Activated CD8-positive, alpha-beta T cell treated with anti-CD3 and anti-CD28 coated beads for 36 hours (primary cell): ENCODE data around the gene DUS1L. TPM values are rescaled to one million over a fixed set of nuclear protein-coding genes. Genes with fewer than 3 reads are reported as not detected.

Source experiments
- ATAC-seq: fragments of 200-7000 bp; cut with Tn5 transposase; one replicate; pipeline ENCODE4 v1.10.0; 2021; ENCODE audit warnings: mild to moderate bottlenecking, moderate library complexity
- CTCF ChIA-PET: fragments of 350-600 bp; sonication (Branson Sonifier 250); formaldehyde crosslinking; loops from one replicate; lab custom pipeline; 2021; ENCODE audit warnings: antibody characterized with exemption; lab: Charles Lee
- POLR2A ChIA-PET: fragments of 350-600 bp; sonication (Branson Sonifier 250); formaldehyde crosslinking; loops from one replicate; lab custom pipeline; 2021; ENCODE audit warnings: antibody characterized with exemption; lab: Charles Lee
- DNase-seq: peaks from one replicate; pipeline ENCODE4 v3.0.0-alpha.2; 2020
- H3K27ac Mint-ChIP-seq: one replicate; pipeline ENCODE4 v1.8.0; 2021; ENCODE audit warnings: mild to moderate bottlenecking, mixed read lengths
- H3K27me3 Mint-ChIP-seq: one replicate; pipeline ENCODE4 v1.8.0; 2021; ENCODE audit warnings: mixed read lengths
- H3K36me3 Mint-ChIP-seq: one replicate; pipeline ENCODE4 v1.8.0; 2021; ENCODE audit warnings: low read depth, mixed read lengths
- H3K4me1 Mint-ChIP-seq: one replicate; pipeline ENCODE4 v1.8.0; 2021; ENCODE audit warnings: low read depth, mixed read lengths
- H3K4me3 Mint-ChIP-seq: one replicate; pipeline ENCODE4 v1.8.0; 2021; ENCODE audit warnings: mild to moderate bottlenecking, moderate library complexity, mixed read lengths
- H3K9me3 Mint-ChIP-seq: one replicate; pipeline ENCODE4 v1.8.0; 2021; ENCODE audit warnings: mixed read lengths
- intact Hi-C: fragments of 100-400 bp; cut with micrococcal nuclease; formaldehyde crosslinking; loops from one replicate; pipeline ENCODE4 v1.10.0; 2022
- total RNA-seq, 2 experiments: library from RNA; stranded (reverse); gene quantifications; one replicate each; pipeline ENCODE4 v1.2.3, GENCODE V29; 2021
- TF ChIP-seq, protein P1 (sequence below): fragments of 200-600 bp; IDR thresholded peaks from one replicate; pipeline ENCODE4 v1.8.0; 2022; ENCODE audit warnings: antibody characterized with exemption, mild to moderate bottlenecking

The DUS1L gene
- total RNA-seq, 2 experiments from 2014 or later, result 139 to 140 TPM

DNA sequence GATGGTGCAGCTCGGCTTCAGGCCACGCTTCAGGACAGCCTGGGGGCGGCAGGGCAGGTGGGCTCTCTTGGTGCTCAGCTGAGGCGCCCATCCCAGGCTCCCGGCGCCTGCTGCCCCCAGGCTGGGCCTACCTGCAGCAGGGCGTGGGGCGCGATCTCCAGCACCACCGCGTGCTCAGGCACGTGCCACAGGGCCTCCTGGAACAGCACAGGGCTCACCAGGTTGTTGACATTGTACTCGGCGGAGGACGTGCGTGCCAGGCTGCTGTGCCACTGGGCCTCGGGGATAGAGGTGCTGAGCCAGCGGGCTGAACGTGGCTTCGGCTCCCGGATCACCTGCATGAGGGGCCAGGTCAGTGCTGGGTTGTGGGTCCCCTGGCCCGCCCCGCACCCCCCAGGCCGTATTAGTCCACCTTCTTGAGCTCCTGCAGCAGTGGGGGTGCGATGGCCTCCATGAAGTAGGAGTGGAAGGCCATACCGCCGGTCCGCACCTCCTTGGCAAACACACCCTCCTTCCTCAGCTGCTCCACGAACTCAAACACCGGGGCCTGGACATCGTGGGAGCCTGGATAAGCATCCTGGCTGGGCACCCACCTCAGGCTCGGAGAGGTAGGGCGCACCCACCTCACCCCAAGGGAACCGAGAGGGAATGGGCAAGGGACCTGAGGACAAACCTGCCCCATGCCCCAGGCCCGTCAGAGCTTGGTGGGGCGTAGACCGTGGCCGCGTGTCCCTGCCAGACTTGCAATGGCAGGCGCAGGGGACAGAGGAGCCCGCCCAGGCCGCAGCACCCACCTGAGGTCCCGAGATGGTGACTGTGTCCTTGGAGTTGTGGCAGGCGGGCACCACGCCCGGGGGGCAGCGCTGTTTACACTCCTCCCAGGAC, 23.5 kb upstream of the DUS1L start:
- CTCF ChIA-PET, result no interaction called here
- intact Hi-C loops, result no loop called here
- no peaks in the 10 kb centered on the region for H3K9me3 Mint-ChIP-seq
- POLR2A ChIA-PET, result interaction anchor here (1.0 to 3.6 kb wide), 6 partner anchors 8 to 65 kb away, joined by 3 to 18 read pairs (median 6); no protein-coding TSS in a partner anchor
- TF ChIP-seq, protein P1, sequence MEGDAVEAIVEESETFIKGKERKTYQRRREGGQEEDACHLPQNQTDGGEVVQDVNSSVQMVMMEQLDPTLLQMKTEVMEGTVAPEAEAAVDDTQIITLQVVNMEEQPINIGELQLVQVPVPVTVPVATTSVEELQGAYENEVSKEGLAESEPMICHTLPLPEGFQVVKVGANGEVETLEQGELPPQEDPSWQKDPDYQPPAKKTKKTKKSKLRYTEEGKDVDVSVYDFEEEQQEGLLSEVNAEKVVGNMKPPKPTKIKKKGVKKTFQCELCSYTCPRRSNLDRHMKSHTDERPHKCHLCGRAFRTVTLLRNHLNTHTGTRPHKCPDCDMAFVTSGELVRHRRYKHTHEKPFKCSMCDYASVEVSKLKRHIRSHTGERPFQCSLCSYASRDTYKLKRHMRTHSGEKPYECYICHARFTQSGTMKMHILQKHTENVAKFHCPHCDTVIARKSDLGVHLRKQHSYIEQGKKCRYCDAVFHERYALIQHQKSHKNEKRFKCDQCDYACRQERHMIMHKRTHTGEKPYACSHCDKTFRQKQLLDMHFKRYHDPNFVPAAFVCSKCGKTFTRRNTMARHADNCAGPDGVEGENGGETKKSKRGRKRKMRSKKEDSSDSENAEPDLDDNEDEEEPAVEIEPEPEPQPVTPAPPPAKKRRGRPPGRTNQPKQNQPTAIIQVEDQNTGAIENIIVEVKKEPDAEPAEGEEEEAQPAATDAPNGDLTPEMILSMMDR, result no peak
- H3K36me3 Mint-ChIP-seq, result peaks cover 20% of the 10 kb centered on the region
- no peak for ATAC-seq
- no peaks in the 10 kb centered on the region for H3K27me3 Mint-ChIP-seq
- no peak for DNase-seq
- H3K27ac Mint-ChIP-seq, result no peak overlapping the region
- no peaks in the 10 kb centered on the region for H3K4me1 Mint-ChIP-seq
- H3K4me3 Mint-ChIP-seq, result no peak overlapping the region

DNA sequence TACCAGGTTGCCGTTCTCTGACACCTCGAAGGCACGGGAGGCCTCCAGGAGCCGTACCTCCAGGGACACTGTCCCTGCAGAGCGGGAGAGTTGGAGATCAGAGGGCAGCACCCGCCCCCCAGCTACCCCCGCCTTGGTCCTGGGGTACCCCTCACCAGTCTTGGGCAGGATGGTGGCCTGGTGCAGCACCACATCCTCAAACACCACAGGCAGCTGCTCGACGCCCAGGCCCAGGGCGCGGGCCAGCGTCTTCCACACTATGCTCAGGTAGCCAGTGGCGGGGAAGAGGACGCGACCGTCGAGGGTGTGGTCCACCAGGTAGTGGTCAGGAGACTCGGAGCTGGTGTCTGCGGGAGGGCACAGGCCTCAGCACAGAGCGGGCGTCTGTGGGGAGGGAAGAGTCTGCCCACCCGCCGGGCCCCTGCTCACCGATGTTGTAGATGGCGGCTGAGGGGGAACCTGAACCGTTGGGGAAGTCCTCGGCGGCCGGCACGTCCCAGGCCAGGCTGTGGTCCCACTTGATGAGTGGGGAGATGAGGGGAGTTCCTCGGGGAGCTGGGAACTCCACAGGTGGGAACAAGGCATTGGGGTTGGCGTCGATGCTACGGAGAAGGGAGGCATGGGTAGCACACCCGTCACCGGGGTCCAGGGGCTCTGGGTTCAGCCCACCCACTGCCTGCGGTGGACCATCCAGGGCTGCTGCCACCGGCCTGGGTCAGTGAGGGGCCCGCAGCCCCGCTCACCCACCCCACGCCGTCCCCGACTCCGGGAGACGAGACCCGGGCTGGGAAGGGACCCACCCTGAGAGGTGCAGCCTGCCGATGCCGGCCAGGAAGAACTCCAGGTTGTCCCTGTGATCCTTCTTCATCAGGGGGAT, 22.6 kb upstream of the DUS1L start:
- ATAC-seq (no peak), DNase-seq (no peak)
- TF ChIP-seq, protein P1, result no peak
- ChIA-PET POLR2A (interaction anchor here (1.0 to 3.6 kb wide), 8 partner anchors 8 to 29 kb away, joined by 3 to 18 read pairs (median 6); partner anchors contain the start of gene DUS1L), CTCF (no interaction called here)
- no peaks in the 10 kb centered on the region for H3K27me3 Mint-ChIP-seq
- H3K9me3 Mint-ChIP-seq, result no peaks in the 10 kb centered on the region
- H3K4me3 Mint-ChIP-seq, result no peak overlapping the region
- intact Hi-C loops, result no loop called here
- no peak overlapping the region for H3K27ac Mint-ChIP-seq
- H3K4me1 Mint-ChIP-seq, result no peaks in the 10 kb centered on the region
- H3K36me3 Mint-ChIP-seq, result peaks cover 18% of the 10 kb centered on the region

DNA sequence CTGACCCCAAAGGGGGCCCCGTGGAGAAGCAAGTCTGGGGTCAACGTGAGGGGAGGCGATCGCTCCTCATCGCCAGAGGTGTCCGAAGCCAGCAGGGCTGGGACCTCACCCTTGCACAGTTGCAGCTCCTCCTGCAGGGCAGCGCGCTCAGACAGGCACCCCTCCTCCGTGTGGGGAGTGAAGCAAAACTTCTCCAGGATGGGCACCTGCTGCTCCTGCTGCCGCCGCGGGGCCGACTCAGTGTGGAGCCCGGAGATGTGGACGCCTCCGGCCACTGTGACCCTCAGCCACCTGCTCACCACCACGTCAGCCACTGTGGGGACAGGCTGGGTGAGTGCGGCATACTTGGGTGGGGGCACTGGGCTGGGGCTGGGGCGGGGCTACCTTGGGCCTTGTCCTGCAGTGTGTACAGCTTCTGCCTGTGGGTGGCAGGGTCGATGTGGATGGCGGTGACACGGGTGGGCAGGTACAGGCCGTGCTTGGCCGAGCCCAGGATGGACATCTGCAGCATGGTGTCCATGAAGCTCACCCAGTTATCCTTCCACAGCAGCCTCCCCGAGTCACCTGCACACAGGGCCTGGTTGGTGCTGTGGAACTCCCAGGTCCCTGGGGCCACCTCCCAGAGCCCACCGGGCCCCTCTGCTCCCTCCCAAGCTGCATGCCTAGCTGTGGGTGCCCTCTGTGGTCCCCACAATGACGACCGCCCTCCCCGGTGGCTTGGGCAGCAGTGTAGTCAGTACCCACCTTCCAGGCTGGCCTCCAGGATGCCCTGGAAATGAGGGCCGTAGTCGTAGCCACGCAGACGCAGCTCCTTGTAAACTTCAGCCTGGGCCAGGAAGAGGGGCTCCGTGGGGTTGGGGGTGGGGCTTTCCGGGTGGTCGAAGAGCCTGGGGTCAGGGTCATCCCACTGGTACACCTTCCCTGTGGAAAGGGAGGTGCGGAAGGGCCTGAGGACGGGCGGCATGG, 21.6 kb upstream of the DUS1L start:
- Mint-ChIP-seq H3K27ac (no peak overlapping the region), H3K36me3 (peaks cover 17% of the 10 kb centered on the region), H3K4me3 (no peak overlapping the region), H3K9me3 (no peaks in the 10 kb centered on the region), H3K4me1 (no peaks in the 10 kb centered on the region), H3K27me3 (no peaks in the 10 kb centered on the region)
- POLR2A ChIA-PET, result interaction anchor here (0.8 to 1.8 kb wide), 6 partner anchors 9 to 459 kb away, joined by 3 to 8 read pairs (median 4); partner anchors contain the start of gene DUS1L
- intact Hi-C loops, result no loop called here
- CTCF ChIA-PET, result no interaction called here
- DNase-seq (no peak), ATAC-seq (no peak)
- TF ChIP-seq, protein P1, result no peak

DNA sequence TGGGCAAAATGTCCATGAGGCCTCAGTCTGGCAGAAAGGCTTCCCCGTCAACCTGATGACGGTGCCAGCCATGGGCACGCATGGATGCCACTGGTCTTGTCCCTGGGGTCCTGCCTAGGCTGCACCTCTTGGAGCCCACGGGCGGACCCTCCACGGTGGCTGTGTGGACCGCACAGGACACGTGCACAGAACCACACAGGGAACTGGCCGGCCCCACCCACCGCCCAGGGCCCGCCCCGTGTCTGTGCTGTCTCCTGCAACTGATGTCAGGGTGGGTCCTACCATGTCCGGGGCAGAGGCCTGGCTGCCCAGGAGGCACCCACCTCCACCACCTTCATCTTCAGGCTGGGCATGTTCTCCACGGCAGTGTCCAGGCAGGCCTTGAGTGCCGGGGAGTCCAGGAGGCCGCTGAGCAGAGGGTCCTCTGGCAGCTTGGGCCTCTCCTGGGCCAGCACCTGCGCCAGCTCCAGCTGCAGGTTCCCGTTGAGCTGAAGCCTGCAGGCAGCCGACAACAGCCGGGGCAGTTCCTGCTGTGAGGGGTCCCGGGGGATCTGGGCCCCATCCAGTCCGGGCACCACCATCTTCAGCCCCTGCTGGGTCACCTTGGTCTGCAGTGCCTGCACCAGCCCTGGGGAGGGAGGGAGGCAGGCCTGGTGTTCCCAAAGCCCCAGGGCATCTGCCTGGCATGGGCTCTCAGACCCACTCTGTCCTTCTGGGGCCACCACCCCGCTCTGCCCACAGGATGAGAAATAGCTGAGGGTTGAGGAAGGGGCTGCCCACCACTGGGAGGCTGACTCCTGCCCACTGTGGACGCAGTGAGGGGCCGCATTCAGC, 20.5 kb upstream of the DUS1L start:
- POLR2A ChIA-PET, result interaction anchor here (0.8 to 1.4 kb wide), 3 partner anchors 10 to 460 kb away, joined by 3 to 4 read pairs (median 4); partner anchors contain the start of gene FASN

More for the DNA sequence above, 20.5 kb upstream of the DUS1L start:
- no peak overlapping the region for H3K4me3 Mint-ChIP-seq
- intact Hi-C loops, result no loop called here
- CTCF ChIA-PET, result no interaction called here
- H3K4me1 Mint-ChIP-seq, result no peaks in the 10 kb centered on the region
- TF ChIP-seq, protein P1, result no peak
- ATAC-seq (no peak), DNase-seq (no peak)
- H3K36me3 Mint-ChIP-seq, result peaks cover 12% of the 10 kb centered on the region
- no peak overlapping the region for H3K27ac Mint-ChIP-seq
- H3K27me3 Mint-ChIP-seq, result no peaks in the 10 kb centered on the region
- no peaks in the 10 kb centered on the region for H3K9me3 Mint-ChIP-seq
